MG63 (cell line): ENCODE data around the gene CENPM. TPM values are rescaled to one million over a fixed set of nuclear protein-coding genes. Genes with fewer than 3 reads are reported as not detected.

Experiments used
- DNase-seq: peaks from one replicate; pipeline ENCODE4 v3.0.0-alpha.2; 2020
- H3K27me3 ChIP-seq: fragments of 250-450 bp; sonication (Bioruptor Pico); 2 replicates; pipeline ENCODE4 v1.5.1; 2020; ENCODE audit warnings: mild to moderate bottlenecking, moderate library complexity
- H3K36me3 ChIP-seq: fragments of 250-450 bp; sonication (Bioruptor Pico); 2 replicates; pipeline ENCODE4 v1.5.1; 2020; ENCODE audit warnings: mild to moderate bottlenecking, moderate library complexity
- H3K4me3 ChIP-seq: fragments of 250-450 bp; sonication (Bioruptor Pico); 2 replicates; pipeline ENCODE4 v1.5.1; 2020; ENCODE audit warnings: mild to moderate bottlenecking, moderate library complexity
- H3K9me3 ChIP-seq: fragments of 250-450 bp; sonication (Bioruptor Pico); 2 replicates; pipeline ENCODE4 v1.5.1; 2020; ENCODE audit warnings: mild to moderate bottlenecking, moderate library complexity
- total RNA-seq: library from RNA; depleted of rRNA; stranded (reverse); fragments of >200 nt; shearing (Covaris generic); gene quantifications from 2 replicates; pipeline ENCODE4 v1.2.3, GENCODE V29; 2014; ENCODE audit warnings: low replicate concordance; rRNA removed

Gene CENPM
- total RNA-seq, 1 experiment from 2014 or later = 60.6 TPM

DNA sequence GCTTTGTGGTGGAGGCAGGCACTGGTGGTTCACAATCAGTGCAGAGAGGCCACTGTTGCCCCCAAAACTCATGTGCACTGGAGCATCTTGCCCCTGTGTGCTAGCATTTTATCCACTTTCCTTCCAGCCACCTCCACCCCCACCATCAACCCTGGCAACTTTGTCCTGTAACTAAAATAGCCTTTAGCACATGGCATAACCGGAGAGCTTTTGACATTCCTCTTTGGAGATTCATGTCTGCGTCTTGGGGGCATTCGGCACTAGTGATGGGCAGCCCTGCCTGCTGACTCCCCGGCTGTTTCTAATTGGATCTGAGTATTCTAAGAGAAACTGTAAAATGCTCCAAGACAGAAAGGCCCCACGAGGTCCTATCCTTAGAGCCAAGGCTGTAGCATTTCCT lies 47.8 kb downstream of the CENPM start:
- Histone ChIP-seq H3K4me3 (no peak overlapping the region), H3K36me3 (peaks cover 11% of the 10 kb centered on the region), H3K9me3 (no peaks in the 10 kb centered on the region), H3K27me3 (no peaks in the 10 kb centered on the region)
- no peak for DNase-seq

DNA sequence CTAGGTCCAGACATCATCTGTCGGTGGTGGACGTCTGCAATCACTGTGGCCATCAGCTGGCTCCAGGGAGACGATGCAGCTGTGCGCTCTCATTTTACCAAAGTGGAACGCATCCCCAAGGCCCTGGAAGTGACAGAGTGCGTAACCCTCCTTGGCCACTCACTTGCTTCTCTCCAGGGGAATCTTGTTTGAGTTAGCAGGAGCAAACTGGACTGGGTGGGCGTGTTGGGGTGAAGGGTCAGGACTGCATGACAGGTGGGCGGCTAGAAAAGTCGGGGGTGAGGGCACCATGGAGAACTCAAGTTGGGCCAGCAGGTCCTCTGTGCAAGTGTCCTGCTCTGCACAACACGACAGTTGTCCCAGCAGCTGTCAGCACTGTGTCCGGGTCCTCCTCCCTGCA lies 48.3 kb downstream of the CENPM start:
- H3K36me3 ChIP-seq = peaks cover 11% of the 10 kb centered on the region
- H3K9me3 ChIP-seq = no peaks in the 10 kb centered on the region
- no peak overlapping the region for H3K4me3 ChIP-seq
- no peaks in the 10 kb centered on the region for H3K27me3 ChIP-seq
- DNase-seq = no peak

DNA sequence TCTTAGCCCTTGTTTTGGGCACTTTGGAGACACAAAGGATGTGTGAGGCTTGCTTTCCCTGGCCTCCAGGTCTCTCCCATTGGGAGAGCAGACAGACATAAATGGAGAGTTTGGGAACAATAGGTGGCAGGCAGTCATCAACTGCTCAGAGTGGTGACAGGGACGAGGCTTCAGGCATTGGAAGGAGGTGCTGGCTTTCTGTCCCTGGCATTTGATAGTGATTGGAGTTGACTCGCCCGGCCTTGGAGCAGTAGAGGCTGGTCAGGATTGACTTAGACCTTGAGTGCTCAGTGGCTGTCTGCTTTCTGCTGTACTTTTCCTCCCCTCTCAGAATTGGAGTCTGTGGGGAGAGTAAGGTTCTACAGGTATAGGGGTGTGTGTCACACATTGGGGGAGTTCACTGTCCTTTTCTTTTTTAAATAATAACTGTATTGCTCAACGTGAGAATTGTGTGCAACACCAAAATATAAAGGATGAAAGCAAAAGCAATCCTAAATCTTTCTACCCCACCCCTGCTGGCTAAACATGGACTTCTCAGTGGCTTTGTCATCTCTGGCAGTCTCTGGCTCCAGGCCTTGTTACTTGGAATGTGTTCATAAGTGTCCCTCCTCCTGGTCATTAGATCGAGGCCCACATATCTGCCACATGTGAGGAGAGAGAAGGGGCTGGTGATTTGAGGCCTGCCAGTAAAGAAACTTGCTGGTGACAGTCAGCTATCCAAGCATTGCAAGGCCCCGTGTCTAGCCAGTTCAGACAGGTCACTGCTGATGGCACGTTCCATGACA lies 53.2 kb downstream of the CENPM start:
- DNase-seq = no peak
- Histone ChIP-seq H3K36me3 (peaks cover 26% of the 10 kb centered on the region), H3K9me3 (no peaks in the 10 kb centered on the region), H3K27me3 (no peaks in the 10 kb centered on the region), H3K4me3 (no peak overlapping the region)

DNA sequence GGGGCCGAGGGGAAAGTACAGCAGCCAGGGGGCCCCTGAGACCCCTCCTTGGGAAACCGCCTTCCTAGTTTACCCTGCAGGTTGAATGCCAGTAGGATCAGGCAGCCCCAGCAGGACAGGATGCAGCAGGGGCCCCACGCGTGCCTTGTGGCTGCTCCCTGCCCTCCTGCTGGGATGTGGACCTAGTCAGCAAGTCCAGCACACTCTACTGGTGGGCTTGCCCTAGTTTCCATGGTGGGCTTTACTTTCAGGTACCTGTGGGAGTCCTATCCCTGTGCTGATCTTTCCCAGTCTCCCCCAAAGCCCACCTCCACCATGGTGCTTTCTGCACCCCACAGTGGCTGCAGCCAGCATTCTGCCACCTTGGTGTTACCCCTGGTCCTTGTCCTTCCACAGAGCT lies 54.2 kb downstream of the CENPM start:
- H3K9me3 ChIP-seq = no peaks in the 10 kb centered on the region
- peaks cover 35% of the 10 kb centered on the region for H3K36me3 ChIP-seq
- no peak overlapping the region for H3K4me3 ChIP-seq
- no peaks in the 10 kb centered on the region for H3K27me3 ChIP-seq
- no peak for DNase-seq

DNA sequence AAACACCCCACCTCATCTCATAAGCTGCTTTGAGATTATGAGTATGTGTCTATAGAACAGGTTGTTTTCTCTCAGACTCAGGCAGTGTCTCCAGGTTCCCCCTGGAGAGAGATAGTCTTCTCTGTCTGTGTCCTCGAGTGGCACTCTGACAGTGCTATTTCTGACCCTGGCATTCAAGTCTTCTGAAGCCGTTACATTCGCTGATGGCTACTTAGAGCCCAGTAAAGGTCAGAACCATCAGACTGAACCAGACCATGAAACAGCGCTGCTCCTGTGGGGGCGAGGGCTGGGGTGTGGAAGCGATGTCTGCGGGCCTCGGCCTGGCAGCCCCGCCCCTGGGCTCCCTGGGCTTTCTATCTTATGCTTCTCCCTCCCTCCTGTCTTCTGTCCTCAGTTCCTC lies 55.5 kb downstream of the CENPM start:
- no peak overlapping the region for H3K4me3 ChIP-seq
- H3K27me3 ChIP-seq = no peaks in the 10 kb centered on the region
- peaks cover 39% of the 10 kb centered on the region for H3K36me3 ChIP-seq
- no peak for DNase-seq
- no peaks in the 10 kb centered on the region for H3K9me3 ChIP-seq

Other genes with a start within 250 kb of the CENPM start
- not detected in 2 replicates for gene MEI1, start 247.6 kb downstream of the CENPM start, total RNA-seq
- gene CCDC134, start 146.5 kb downstream of the CENPM start, total RNA-seq = 2.7 and 14.0 TPM in 2 replicates
- 15.0 and 26.5 TPM in 2 replicates for gene SREBF2, start 114.0 kb downstream of the CENPM start, total RNA-seq
- gene SHISA8, start 32.1 kb downstream of the CENPM start, total RNA-seq = not detected in 2 replicates
- not detected in 2 replicates for gene TNFRSF13C, start 20.3 kb downstream of the CENPM start, total RNA-seq
- 0.43 and 3.5 TPM in 2 replicates for gene SEPTIN3, start 22.3 kb upstream of the CENPM start, total RNA-seq
- 20.9 TPM in 1 of 2 replicates, not detected in the other for gene WBP2NL, start 51.6 kb upstream of the CENPM start, total RNA-seq
- 16.9 and 25.2 TPM in 2 replicates for gene NAGA, start 123.7 kb upstream of the CENPM start, total RNA-seq
- gene PHETA2, start 127.1 kb upstream of the CENPM start, total RNA-seq = 0.16 TPM in 1 of 2 replicates, not detected in the other
- 31.8 and 64.7 TPM in 2 replicates for gene SMDT1, start 132.5 kb upstream of the CENPM start, total RNA-seq
- gene NDUFA6, start 143.6 kb upstream of the CENPM start, total RNA-seq = 62.0 and 91.3 TPM in 2 replicates
- 0.91 and 2.7 TPM in 2 replicates for gene CYP2D6, start 183.7 kb upstream of the CENPM start, total RNA-seq